Nephron (organoid): ENCODE data around the gene HERC2.
A peak's percentile ranks its signal among the peaks of the same experiment; 100 is the strongest.

ENCODE experiments used
- H3K27ac Mint-ChIP-seq, 3 experiments: 2 replicates each; pipeline ENCODE4 v1.8.0; 2020; ENCODE audit warnings: mixed read lengths in 3 of 3, mild to moderate bottlenecking in 2 of 3, moderate library complexity in 1 of 3
- H3K27me3 Mint-ChIP-seq: 2 replicates; pipeline ENCODE4 v1.8.0; 2021; ENCODE audit warnings: low read depth, mild to moderate bottlenecking, moderate library complexity, mixed read lengths
- H3K36me3 Mint-ChIP-seq: 2 replicates; pipeline ENCODE4 v1.8.0; 2020; ENCODE audit warnings: low read depth, mixed read lengths
- H3K4me1 Mint-ChIP-seq: 2 replicates; pipeline ENCODE4 v1.8.0; 2020; ENCODE audit warnings: mixed read lengths
- H3K4me3 Mint-ChIP-seq, 3 experiments: 2 replicates each; pipeline ENCODE4 v1.8.0; 2020; ENCODE audit warnings: mild to moderate bottlenecking in 3 of 3, mixed read lengths in 3 of 3, moderate library complexity in 2 of 3
- H3K9me3 Mint-ChIP-seq: 2 replicates; pipeline ENCODE4 v1.8.0; 2020; ENCODE audit warnings: mixed read lengths
- TF ChIP-seq, protein P1 (sequence below), 3 experiments: fragments of 200-600 bp; sonication (generic); IDR thresholded peaks; one replicate each; pipeline ENCODE4 v1.5.0; 2021; ENCODE audit warnings: antibody characterized with exemption in 3 of 3; ENCODE audit not compliant: unreplicated experiment in 3 of 3

HERC2 gene

GRCh38 chr15:28082891-28083684 lies 238.9 kb downstream of the HERC2 start:
- no peak overlapping the region for H3K4me3 Mint-ChIP-seq
- H3K9me3 Mint-ChIP-seq, result peaks cover 17% of the 10 kb centered on the region
- H3K27me3 Mint-ChIP-seq, result peaks cover 14% of the 10 kb centered on the region
- peak overlapping the region in 2 of 3 experiments; percentile 29 to 67 for H3K27ac Mint-ChIP-seq
- TF ChIP-seq, protein P1, sequence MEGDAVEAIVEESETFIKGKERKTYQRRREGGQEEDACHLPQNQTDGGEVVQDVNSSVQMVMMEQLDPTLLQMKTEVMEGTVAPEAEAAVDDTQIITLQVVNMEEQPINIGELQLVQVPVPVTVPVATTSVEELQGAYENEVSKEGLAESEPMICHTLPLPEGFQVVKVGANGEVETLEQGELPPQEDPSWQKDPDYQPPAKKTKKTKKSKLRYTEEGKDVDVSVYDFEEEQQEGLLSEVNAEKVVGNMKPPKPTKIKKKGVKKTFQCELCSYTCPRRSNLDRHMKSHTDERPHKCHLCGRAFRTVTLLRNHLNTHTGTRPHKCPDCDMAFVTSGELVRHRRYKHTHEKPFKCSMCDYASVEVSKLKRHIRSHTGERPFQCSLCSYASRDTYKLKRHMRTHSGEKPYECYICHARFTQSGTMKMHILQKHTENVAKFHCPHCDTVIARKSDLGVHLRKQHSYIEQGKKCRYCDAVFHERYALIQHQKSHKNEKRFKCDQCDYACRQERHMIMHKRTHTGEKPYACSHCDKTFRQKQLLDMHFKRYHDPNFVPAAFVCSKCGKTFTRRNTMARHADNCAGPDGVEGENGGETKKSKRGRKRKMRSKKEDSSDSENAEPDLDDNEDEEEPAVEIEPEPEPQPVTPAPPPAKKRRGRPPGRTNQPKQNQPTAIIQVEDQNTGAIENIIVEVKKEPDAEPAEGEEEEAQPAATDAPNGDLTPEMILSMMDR (IDR thresholded peaks at IDR 0.05; ENCODE audit: unreplicated experiment in 3 of 3), result no peak
- H3K36me3 Mint-ChIP-seq, result peaks cover 5% of the 10 kb centered on the region
- H3K4me1 Mint-ChIP-seq, result peaks cover 6% of the 10 kb centered on the region

GRCh38 chr15:28081594-28081993 lies 240.4 kb downstream of the HERC2 start:
- peaks cover 9% of the 10 kb centered on the region for H3K9me3 Mint-ChIP-seq
- peaks cover 6% of the 10 kb centered on the region for H3K4me1 Mint-ChIP-seq
- no peak overlapping the region for H3K27ac Mint-ChIP-seq
- no peak overlapping the region for H3K4me3 Mint-ChIP-seq
- peaks cover 3% of the 10 kb centered on the region for H3K36me3 Mint-ChIP-seq
- TF ChIP-seq, protein P1 (IDR thresholded peaks at IDR 0.05; ENCODE audit: unreplicated experiment in 3 of 3), result no peak
- H3K27me3 Mint-ChIP-seq, result peaks cover 14% of the 10 kb centered on the region

GRCh38 chr15:28080386-28080785 lies 241.6 kb downstream of the HERC2 start:
- Mint-ChIP-seq H3K9me3 (peaks cover 5% of the 10 kb centered on the region), H3K27ac (no peak overlapping the region), H3K4me3 (no peak overlapping the region), H3K27me3 (peaks cover 8% of the 10 kb centered on the region), H3K4me1 (peaks cover 6% of the 10 kb centered on the region), H3K36me3 (no peaks in the 10 kb centered on the region)
- TF ChIP-seq, protein P1 (IDR thresholded peaks at IDR 0.05; ENCODE audit: unreplicated experiment in 3 of 3), result no peak

DNA sequence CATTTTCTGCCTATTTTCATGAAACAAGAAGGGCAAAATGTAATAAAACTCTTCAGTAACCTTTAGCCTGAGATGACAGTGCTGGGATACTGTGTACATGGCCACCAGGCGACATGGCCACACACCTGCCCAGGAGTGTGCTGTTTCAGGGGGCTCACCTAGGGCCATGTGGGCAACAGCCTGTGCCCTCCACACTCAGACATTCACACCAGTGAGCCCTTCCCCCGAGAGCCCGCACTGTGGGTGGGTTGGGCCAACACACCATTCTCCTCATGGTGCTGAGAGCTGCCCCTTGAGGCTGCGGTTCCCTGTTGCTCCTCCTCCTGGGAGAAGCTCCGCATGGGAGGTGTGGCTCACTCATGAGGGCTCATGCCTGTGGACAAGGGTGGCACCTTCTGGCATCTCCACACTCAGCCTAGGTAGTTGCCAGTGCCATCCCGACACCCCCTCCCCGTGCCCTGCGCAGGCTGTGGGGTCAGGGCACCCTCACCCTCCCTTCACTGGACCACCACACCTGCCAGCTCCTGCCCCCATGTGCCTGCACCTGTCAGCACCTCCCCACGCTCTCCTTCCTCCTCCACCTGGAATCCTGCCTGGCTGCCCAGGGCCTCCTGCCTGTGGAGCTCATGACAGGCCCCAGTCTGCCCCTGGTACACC lies 242.5 kb downstream of the HERC2 start:
- Mint-ChIP-seq H3K27me3 (peaks cover 8% of the 10 kb centered on the region), H3K27ac (no peak overlapping the region), H3K4me3 (no peak overlapping the region), H3K4me1 (peaks cover 6% of the 10 kb centered on the region), H3K9me3 (peaks cover 10% of the 10 kb centered on the region), H3K36me3 (no peaks in the 10 kb centered on the region)
- TF ChIP-seq, protein P1 (IDR thresholded peaks at IDR 0.05; ENCODE audit: unreplicated experiment in 3 of 3), result no peak

DNA sequence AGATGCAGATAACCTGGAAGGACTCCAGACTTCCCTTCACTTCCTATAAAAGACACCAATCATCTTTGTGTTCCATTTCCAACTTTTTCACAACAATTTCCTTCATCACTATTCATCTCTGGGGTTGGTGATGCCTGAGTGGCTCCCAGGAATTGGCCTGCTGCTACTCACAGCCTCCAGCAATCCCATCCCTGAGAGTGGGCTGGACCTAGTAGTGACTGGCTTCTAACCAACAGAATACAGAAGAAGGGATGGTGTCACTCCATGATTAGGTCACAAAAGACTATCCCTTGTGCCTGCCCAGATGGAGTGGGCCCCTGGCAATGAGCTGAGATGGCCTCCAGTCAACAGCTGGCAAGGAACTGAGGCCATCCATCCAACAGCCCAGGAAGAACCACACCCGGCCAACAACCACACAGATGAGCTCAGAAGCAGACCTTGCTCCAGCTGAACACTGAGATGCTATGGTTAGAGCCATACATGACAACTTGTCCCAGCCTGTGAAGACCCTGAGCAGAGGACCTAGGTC lies 243.7 kb downstream of the HERC2 start:
- Mint-ChIP-seq H3K27me3 (peaks cover 8% of the 10 kb centered on the region), H3K4me1 (peaks cover 6% of the 10 kb centered on the region), H3K36me3 (no peaks in the 10 kb centered on the region), H3K27ac (no peak overlapping the region), H3K9me3 (peaks cover 15% of the 10 kb centered on the region), H3K4me3 (no peak overlapping the region)
- TF ChIP-seq, protein P1 (IDR thresholded peaks at IDR 0.05; ENCODE audit: unreplicated experiment in 3 of 3), result no peak
